GM12878 (cell line): ENCODE measurements around the gene DPH7. TPM values are rescaled to one million over a fixed set of nuclear protein-coding genes. Genes with fewer than 3 reads are reported as not detected.

ENCODE experiments used
- ATAC-seq: fragments of 200-7000 bp; cut with Tn5 transposase; 3 replicates; pipeline ENCODE4 v1.9.1; 2020; ENCODE audit warnings: mild to moderate bottlenecking, moderate library complexity
- BruUV-seq: library from RNA; stranded (reverse); fragments of 400-500 nt; replicated peaks from 2 replicates; lab custom pipeline; 2021; lab: Mats Ljungman, UMichigan
- CTCF ChIA-PET: fragments of 300-600 bp; sonication (Branson Sonifier 250); formaldehyde crosslinking; extraction: SDS; loops from one replicate; lab custom pipeline; 2021; ENCODE audit warnings: inconsistent platforms; lab: Yijun Ruan, JAX
- POLR2A ChIA-PET: fragments of 350-600 bp; formaldehyde crosslinking; extraction: SDS; loops from one replicate; lab custom pipeline; 2021; ENCODE audit warnings: inconsistent platforms; lab: Charles Lee
- RAD21 ChIA-PET: fragments of 300-600 bp; sonication (Branson Sonifier 250); formaldehyde crosslinking; loops from one replicate; lab custom pipeline; 2023; ENCODE audit warnings: antibody characterized with exemption; ENCODE audit not compliant: unreplicated experiment; lab: Charles Lee
- SMC1A ChIA-PET: fragments of 300-600 bp; sonication (Branson Sonifier 250); formaldehyde crosslinking; loops from one replicate; lab custom pipeline; 2023; ENCODE audit not compliant: unreplicated experiment, uncharacterized antibody; lab: Charles Lee
- DNase-seq: peaks from one replicate; pipeline ENCODE4 v3.0.0-alpha.2; 2011; ENCODE audit warnings: low read depth, low spot score
- FAIRE-seq: peaks from 3 replicates; lab custom pipeline; 2011; peaks lifted over from hg19 to GRCh38; lab: Jason Lieb, UNC
- H2AFZ ChIP-seq: 2 replicates; pipeline ENCODE4 v1.6.0; 2011; ENCODE audit warnings: low read depth, low read length, control low read depth; ENCODE audit not compliant: control insufficient read depth
- H3K27ac ChIP-seq: 2 replicates; pipeline ENCODE4 v1.5.1; 2011; ENCODE audit warnings: control low read depth; ENCODE audit not compliant: control insufficient read depth, insufficient read depth
- H3K27me3 ChIP-seq, 2 experiments: replicated peaks in 1 of 2; 2 replicates each; pipeline versions ENCODE4 v1.6.0 to v1.6.1; 2011; ENCODE audit warnings: low read length in 1 of 2; ENCODE audit not compliant: control insufficient read depth in 2 of 2, insufficient read depth in 2 of 2
- H3K36me3 ChIP-seq, 2 experiments: 2 replicates each; pipeline ENCODE4 v1.5.1; 2011; ENCODE audit warnings: low read length in 1 of 2; ENCODE audit not compliant: control insufficient read depth in 2 of 2, insufficient read depth in 2 of 2
- H3K4me1 ChIP-seq: 2 replicates; pipeline ENCODE4 v1.6.1; 2011; ENCODE audit warnings: mild to moderate bottlenecking, low read length, moderate library complexity, mixed read lengths; ENCODE audit not compliant: control insufficient read depth, insufficient read depth
- H3K4me2 ChIP-seq: 2 replicates; pipeline ENCODE4 v1.6.0; 2011; ENCODE audit warnings: control low read depth; ENCODE audit not compliant: control insufficient read depth, insufficient read depth
- H3K4me3 ChIP-seq: fragments of 200-600 bp; sonication (generic); 2 replicates; pipeline ENCODE4 v1.5.1; 2016
- H3K79me2 ChIP-seq: 2 replicates; pipeline ENCODE4 v1.6.0; 2011; ENCODE audit warnings: low read length; ENCODE audit not compliant: control insufficient read depth, insufficient read depth
- H3K9ac ChIP-seq: 2 replicates; pipeline ENCODE4 v1.8.0; 2011; ENCODE audit warnings: low read length, control low read depth, mixed read lengths; ENCODE audit not compliant: control insufficient read depth, insufficient read depth
- H3K9me3 ChIP-seq: replicated peaks from 3 replicates; pipeline ENCODE4 v1.5.1; 2011; ENCODE audit warnings: mild to moderate bottlenecking, low read length; ENCODE audit not compliant: control insufficient read depth, insufficient read depth
- H4K20me1 ChIP-seq: 2 replicates; pipeline ENCODE4 v1.6.0; 2011; ENCODE audit not compliant: control insufficient read depth, insufficient read depth
- BACH1 ChIP-seq: fragments of 450-650 bp; IDR thresholded peaks from 2 replicates; pipeline ENCODE4 v1.6.1; 2017; ENCODE audit warnings: mild to moderate bottlenecking, borderline replicate concordance
- BCL11A ChIP-seq: IDR thresholded peaks from 2 replicates; pipeline ENCODE4 v1.6.1; 2011; ENCODE audit warnings: low read depth, low read length
- E2F4 ChIP-seq: IDR thresholded peaks from 2 replicates; pipeline ENCODE4 v1.6.1; 2012; ENCODE audit warnings: low read depth, low read length, improper control_type of control experiment
- EED ChIP-seq: sonication (generic); IDR thresholded peaks from 2 replicates; pipeline ENCODE4 v1.6.1; 2016; ENCODE audit warnings: antibody characterized with exemption, low read depth
- IKZF1 ChIP-seq: fragments of 450-650 bp; conservative IDR thresholded peaks from 2 replicates; pipeline ENCODE4 v1.6.1; 2017; ENCODE audit warnings: antibody characterized with exemption, mild to moderate bottlenecking
- MEF2B ChIP-seq: fragments of 450-650 bp; IDR thresholded peaks from 2 replicates; pipeline ENCODE4 v1.6.1; 2018; ENCODE audit warnings: mild to moderate bottlenecking, moderate library complexity; ENCODE audit not compliant: partially characterized antibody, poor library complexity, severe bottlenecking
- NR2F1 ChIP-seq: fragments of 450-650 bp; conservative IDR thresholded peaks from 2 replicates; pipeline ENCODE4 v1.6.1; 2017; ENCODE audit warnings: mild to moderate bottlenecking
- PAX5 ChIP-seq: IDR thresholded peaks from 2 replicates; pipeline ENCODE4 v1.6.1; 2011; ENCODE audit warnings: low read depth, low read length, borderline replicate concordance
- PKNOX1 ChIP-seq: fragments of 450-650 bp; IDR thresholded peaks from 2 replicates; pipeline ENCODE4 v1.6.1; 2016; ENCODE audit warnings: mild to moderate bottlenecking
- RUNX3 ChIP-seq: IDR thresholded peaks from 2 replicates; pipeline ENCODE4 v1.6.1; 2012; ENCODE audit warnings: low read length, inconsistent platforms
- SMC3 ChIP-seq: IDR thresholded peaks from 2 replicates; pipeline ENCODE4 v1.6.1; 2011; ENCODE audit warnings: low read length, improper control_type of control experiment, borderline replicate concordance
- SRF ChIP-seq, 2 experiments: IDR thresholded peaks; 2 replicates each; pipeline ENCODE4 v1.6.1; 2011; ENCODE audit warnings: low read depth in 2 of 2, low read length in 2 of 2, mild to moderate bottlenecking in 1 of 2, moderate library complexity in 1 of 2
- TCF3 ChIP-seq: IDR thresholded peaks from 2 replicates; pipeline ENCODE4 v1.6.1; 2012; ENCODE audit warnings: low read depth, mild to moderate bottlenecking, low read length, borderline replicate concordance; ENCODE audit not compliant: insufficient read depth
- ZBTB4 ChIP-seq: fragments of 450-650 bp; formaldehyde crosslinking; IDR thresholded peaks from 2 replicates; pipeline ENCODE4 v1.4.0; 2022; ENCODE audit warnings: mild to moderate bottlenecking, moderate library complexity
- ZNF207 ChIP-seq: fragments of 450-650 bp; IDR thresholded peaks from 2 replicates; pipeline ENCODE4 v1.6.1; 2014; ENCODE audit warnings: antibody characterized with exemption, mild to moderate bottlenecking, borderline replicate concordance
- ZNF384 ChIP-seq: IDR thresholded peaks from 2 replicates; pipeline ENCODE4 v1.6.1; 2012; ENCODE audit warnings: low read depth, mild to moderate bottlenecking, low read length, improper control_type of control experiment, borderline replicate concordance
- WGBS: methylation state at CpG from one replicate; pipeline ENCODE4 v1.1.6; 2016; ENCODE audit warnings: low lambda C conversion rate; ENCODE audit not compliant: insufficient replicate concordance, insufficient coverage; ENCODE audit errors: missing lambda C conversion rate; 5-methylcytosine and 5-hydroxymethylcytosine counted together
- in situ Hi-C: fragments of 300-500 bp; cut with MboI; formaldehyde crosslinking; loops from 9 replicates; pipeline ENCODE4 v1.14.3; 2018; ENCODE audit warnings: mixed read lengths
- intact Hi-C: fragments of 100-400 bp; cut with micrococcal nuclease; formaldehyde crosslinking; loops from one replicate; pipeline ENCODE4 v1.14.2; 2022; ENCODE audit not compliant: unreplicated experiment
- polyA plus RNA-seq, 11 experiments: library from polyadenylated mRNA; depleted of rRNA in 4 of 11; unstranded in 6 of 11; stranded (reverse) in 5 of 11; fragments of >200 nt; fragmentation: Nextera tagmentation in 4 of 11; fragmentation: Illumina TruSeq in 1 of 11; extraction: Ambion mirVana in 4 of 11; extraction: Trizol in 1 of 11; gene quantifications; 1 replicate in 1 of 11; 2 replicates in 10 of 11; pipeline versions ENCODE4 v1.2.1 to v1.2.3, GENCODE V29; 2011 to 2016; ENCODE audit warnings: inconsistent platforms in 2 of 11, missing spikeins in 2 of 11, low read depth in 1 of 11
- total RNA-seq, 4 experiments: library from RNA; depleted of rRNA in 3 of 4; stranded (reverse); fragments of >200 nt in 3 of 4; fragmentation: Illumina TruSeq in 1 of 4; extraction: Trizol in 1 of 4; gene quantifications; 2 replicates each; pipeline versions ENCODE4 v1.2.1 to v1.2.3, GENCODE V29; 2013 to 2021

The DPH7 gene
- total and polyA plus RNA-seq, 10 of the 15 experiments (the other 5 are each of a cell fraction or from before 2014, with no cell fraction given): 8.7 to 40.0 (median 28.1) TPM

- ChIA-PET RAD21 (interaction anchor here (0.6 to 2.0 kb wide), 3 partner anchors 24 to 153 kb away, joined by 4 to 5 read pairs (median 4); partner anchors contain the start of genes EXD3, MRPL41 and NOXA1), SMC1A (interaction anchor here (1.0 to 1.3 kb wide), 3 partner anchors 15 to 24 kb away, joined by 3 to 4 read pairs (median 3); partner anchors contain the start of genes MRPL41 and ZMYND19), POLR2A (interaction anchor here (0.7 to 1.7 kb wide), 3 partner anchors 24 to 116 kb away, joined by 3 to 7 read pairs (median 3); partner anchors contain the start of gene MRPL41), CTCF (interaction anchor here (1.1 kb wide), 1 partner anchor 18 kb away, joined by 3 read pairs; no protein-coding TSS in a partner anchor)
- peaks cover 16% of the 10 kb centered on the region for H3K4me1 ChIP-seq
- peak overlapping the region; percentile 81 for H3K4me2 ChIP-seq
- DNase-seq (peak; percentile 20), ATAC-seq (peak; percentile 51), FAIRE-seq (no peak)
- no peak overlapping the region for H2AFZ ChIP-seq
- H3K27me3 ChIP-seq: no peaks in the 10 kb centered on the region
- peaks cover 8 to 15% of the 10 kb centered on the region in 2 experiments for H3K36me3 ChIP-seq
- in situ Hi-C loops (no loop called here), intact Hi-C loops (no loop called here)
- peak overlapping the region; percentile 60; the same call in 1 of the 2 replicates for H3K4me3 ChIP-seq
- H4K20me1 ChIP-seq: no peaks in the 10 kb centered on the region
- peak overlapping the region; percentile 38 for H3K27ac ChIP-seq
- BruUV-seq: no TSS peak
- no peaks in the 10 kb centered on the region for H3K9me3 ChIP-seq
- peaks cover 26% of the 10 kb centered on the region for H3K79me2 ChIP-seq
- 6% methylated on average over 12 of the region's 12 CpGs for WGBS
- no peak overlapping the region for H3K9ac ChIP-seq
- TF ChIP-seq BACH1 (0 out of 2 replicates have a peak, but pooled peaks have one; percentile 8), E2F4 (no peak), PKNOX1 (peak; percentile 52; the same call in 1 of the 2 replicates), PAX5 (peak; percentile 85), BCL11A (no peak), ZBTB4 (CRISPR knock-in tag) (no peak), SMC3 (peak; percentile 12; the same call in 1 of the 2 replicates), ZNF207 (no peak), ZNF384 (no peak), MEF2B (peak; percentile 11), SRF (IDR thresholded peaks at IDR 0.05; ENCODE audit: low read depth in 2 of 2, low read length in 2 of 2) (no peak), IKZF1 (no peak), EED (0 out of 2 replicates have a peak, but pooled peaks have one; percentile 16), NR2F1 (no peak), TCF3 (no peak), RUNX3 (peak; percentile 69; the same call in 1 of the 2 replicates)
These were observed 2.9 kb downstream of the DPH7 start for GRCh38 chr9:137575716-137576411.
